NT2/D1 (cell line): ENCODE data around the gene GARNL3.

Experiments
- DNase-seq: peaks from one replicate; pipeline ENCODE4 v3.0.0-alpha.2; 2011; ENCODE audit warnings: low read depth, low spot score
- H3K27me3 ChIP-seq: 2 replicates; pipeline ENCODE4 v1.6.0; 2011; ENCODE audit warnings: mild to moderate bottlenecking; ENCODE audit not compliant: insufficient read length, insufficient read depth
- H3K36me3 ChIP-seq: 2 replicates; pipeline ENCODE4 v1.6.1; 2011; ENCODE audit warnings: mild to moderate bottlenecking, low read length, mixed read lengths; ENCODE audit not compliant: insufficient read depth, insufficient read length
- H3K4me1 ChIP-seq: 2 replicates; pipeline ENCODE4 v1.5.1; 2011; ENCODE audit not compliant: insufficient read depth, insufficient read length
- H3K4me3 ChIP-seq: 2 replicates; pipeline ENCODE4 v1.5.1; 2011; ENCODE audit warnings: low read depth; ENCODE audit not compliant: insufficient read length
- H3K9ac ChIP-seq: 2 replicates; pipeline ENCODE4 v1.6.0; 2011; ENCODE audit warnings: low read depth; ENCODE audit not compliant: insufficient read length
- H3K9me3 ChIP-seq: 2 replicates; pipeline ENCODE4 v1.5.1; 2011; ENCODE audit warnings: mild to moderate bottlenecking, low read length; ENCODE audit not compliant: insufficient read depth
- SUZ12 ChIP-seq: IDR thresholded peaks from 2 replicates; pipeline ENCODE4 v1.6.1; 2011; ENCODE audit not compliant: insufficient read length, insufficient read depth; ENCODE audit errors: extremely low read depth
- YY1 ChIP-seq: IDR thresholded peaks from 2 replicates; pipeline ENCODE4 v1.6.1; 2011; ENCODE audit not compliant: insufficient read length, insufficient read depth
- ZNF274 ChIP-seq: IDR thresholded peaks from 2 replicates; pipeline ENCODE4 v1.6.1; 2011; ENCODE audit warnings: mild to moderate bottlenecking, low read depth, low read length

Gene GARNL3

GRCh38 chr9:127225801-127226625, 38.6 kb upstream of the GARNL3 start:
- Histone ChIP-seq H3K9ac (peak overlapping the region; percentile 51), H3K4me3 (peak overlapping the region; percentile 73), H3K9me3 (no peaks in the 10 kb centered on the region), H3K4me1 (peaks cover 9% of the 10 kb centered on the region), H3K27me3 (peaks cover 39% of the 10 kb centered on the region), H3K36me3 (peaks cover 3% of the 10 kb centered on the region)
- no peak for DNase-seq
- TF ChIP-seq SUZ12 (peak; percentile 57), ZNF274 (no peak)

- no peak overlapping the region for H3K4me3 ChIP-seq
- no peak for DNase-seq
- H3K4me1 ChIP-seq = peaks cover 5% of the 10 kb centered on the region
- H3K27me3 ChIP-seq = peaks cover 20% of the 10 kb centered on the region
- H3K36me3 ChIP-seq = peaks cover 8% of the 10 kb centered on the region
- H3K9ac ChIP-seq = no peak overlapping the region
- TF ChIP-seq SUZ12 = no peak
- no peak for TF ChIP-seq ZNF274
- TF ChIP-seq YY1 = no peak
- no peaks in the 10 kb centered on the region for H3K9me3 ChIP-seq
These were observed 34.7 kb upstream of the GARNL3 start for GRCh38 chr9:127229691-127230417.

DNA sequence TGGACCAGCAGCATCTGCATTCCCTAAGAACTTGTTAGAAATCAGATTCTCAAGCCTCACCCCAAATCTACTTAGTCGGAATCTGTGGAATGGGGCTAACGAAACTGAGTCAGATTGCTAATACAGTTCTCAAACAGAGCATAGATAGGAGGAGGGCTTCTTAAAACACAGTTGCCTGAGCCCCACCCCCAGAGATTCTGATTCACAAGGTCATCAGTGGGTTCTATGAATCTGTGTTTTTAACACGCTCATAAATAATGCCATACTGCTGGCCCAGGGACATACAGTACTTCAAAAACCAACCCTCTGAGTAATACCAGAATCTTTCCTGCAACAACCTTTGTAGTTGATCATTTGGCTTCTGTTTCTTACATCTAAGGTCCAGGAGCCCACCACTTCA, 32.9 kb upstream of the GARNL3 start:
- no peak for DNase-seq
- Histone ChIP-seq H3K4me3 (no peak overlapping the region), H3K27me3 (peaks cover 5% of the 10 kb centered on the region), H3K9ac (no peak overlapping the region), H3K4me1 (no peaks in the 10 kb centered on the region), H3K36me3 (peaks cover 7% of the 10 kb centered on the region), H3K9me3 (no peaks in the 10 kb centered on the region)
- TF ChIP-seq YY1 (no peak), SUZ12 (no peak), ZNF274 (no peak)

DNA sequence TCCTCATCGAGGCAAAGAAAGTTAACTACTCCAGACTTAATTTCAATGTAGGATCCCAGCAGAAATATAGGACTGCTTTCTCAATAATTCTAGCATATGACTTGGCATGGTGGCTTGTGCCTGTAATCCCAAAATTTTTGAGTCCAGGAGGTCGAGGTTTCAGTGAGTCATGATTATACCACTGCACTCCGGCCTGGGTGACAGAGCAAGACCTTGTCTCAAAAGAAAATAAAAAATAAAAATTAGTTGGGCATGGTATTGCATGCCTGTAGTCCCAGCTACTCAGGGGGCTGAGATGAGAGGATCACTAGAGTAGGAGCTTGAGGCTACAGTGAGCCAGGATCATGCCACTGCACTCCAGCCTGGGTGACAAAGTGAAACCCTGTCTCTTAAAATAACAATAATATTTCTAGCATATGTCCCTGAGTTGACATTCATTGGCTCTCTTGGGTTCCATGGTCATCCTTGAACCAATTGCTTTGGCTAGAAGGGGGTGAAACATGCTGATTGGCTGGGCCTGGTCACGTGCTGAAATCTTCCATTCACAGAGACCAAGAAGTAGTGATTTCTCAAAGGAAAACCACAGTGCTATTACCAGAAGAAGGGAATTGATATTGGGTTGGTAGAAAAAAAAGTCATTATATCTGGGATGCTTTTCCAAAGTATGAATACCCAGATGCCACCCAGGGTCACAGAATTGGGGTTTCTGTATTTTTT, 31.6 kb upstream of the GARNL3 start:
- H3K9me3 ChIP-seq = no peaks in the 10 kb centered on the region
- no peaks in the 10 kb centered on the region for H3K27me3 ChIP-seq
- peaks cover 8% of the 10 kb centered on the region for H3K36me3 ChIP-seq
- H3K4me1 ChIP-seq = no peaks in the 10 kb centered on the region
- no peak overlapping the region for H3K4me3 ChIP-seq
- TF ChIP-seq ZNF274 (no peak), SUZ12 (no peak), YY1 (no peak)
- H3K9ac ChIP-seq = no peak overlapping the region
- DNase-seq = no peak

- no peak for DNase-seq
- no peaks in the 10 kb centered on the region for H3K4me1 ChIP-seq
These were observed 31.0 kb upstream of the GARNL3 start for GRCh38 chr9:127233550-127233949.

GRCh38 chr9:127233989-127234388, 30.6 kb upstream of the GARNL3 start:
- TF ChIP-seq ZNF274 (no peak), SUZ12 (no peak), YY1 (no peak)
- no peak for DNase-seq
- no peak overlapping the region for H3K4me3 ChIP-seq

More at GRCh38 chr9:127233550-127233949, 31.0 kb upstream of the GARNL3 start:
- TF ChIP-seq SUZ12 = no peak
- TF ChIP-seq ZNF274 = no peak
- TF ChIP-seq YY1 = no peak
- Histone ChIP-seq H3K9ac (no peak overlapping the region), H3K9me3 (no peaks in the 10 kb centered on the region), H3K36me3 (peaks cover 8% of the 10 kb centered on the region), H3K27me3 (no peaks in the 10 kb centered on the region), H3K4me3 (no peak overlapping the region)

DNA sequence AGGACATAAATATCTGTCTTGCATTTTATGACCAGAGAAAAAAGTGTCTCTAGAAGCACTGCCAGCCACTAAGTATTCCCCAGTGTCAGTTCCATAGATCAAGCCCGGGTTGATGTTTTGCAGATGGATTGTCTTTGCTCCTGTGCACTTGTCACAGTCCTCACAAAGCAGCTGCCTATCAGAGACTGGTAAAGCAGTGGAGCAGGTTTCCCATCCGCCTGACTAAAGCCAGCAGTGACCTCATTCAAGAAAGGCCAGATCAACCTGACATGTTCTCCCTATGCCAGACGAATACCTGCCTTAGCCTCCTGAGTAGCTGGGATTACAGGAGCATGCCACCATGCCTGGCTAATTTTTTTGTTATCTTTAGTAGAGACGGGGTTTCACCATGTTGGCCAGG, 26.8 kb upstream of the GARNL3 start:
- Histone ChIP-seq H3K4me3 (no peak overlapping the region), H3K36me3 (peaks cover 3% of the 10 kb centered on the region), H3K4me1 (peaks cover 3% of the 10 kb centered on the region), H3K9me3 (no peaks in the 10 kb centered on the region), H3K27me3 (no peaks in the 10 kb centered on the region), H3K9ac (no peak overlapping the region)
- no peak for DNase-seq
- TF ChIP-seq ZNF274 (no peak), YY1 (no peak), SUZ12 (no peak)

More at GRCh38 chr9:127233989-127234388, 30.6 kb upstream of the GARNL3 start:
- no peaks in the 10 kb centered on the region for H3K27me3 ChIP-seq
- H3K9ac ChIP-seq = no peak overlapping the region
- H3K4me1 ChIP-seq = no peaks in the 10 kb centered on the region
- H3K36me3 ChIP-seq = peaks cover 8% of the 10 kb centered on the region
- no peaks in the 10 kb centered on the region for H3K9me3 ChIP-seq
